ENCODE data around the gene MORN3.

DNA sequence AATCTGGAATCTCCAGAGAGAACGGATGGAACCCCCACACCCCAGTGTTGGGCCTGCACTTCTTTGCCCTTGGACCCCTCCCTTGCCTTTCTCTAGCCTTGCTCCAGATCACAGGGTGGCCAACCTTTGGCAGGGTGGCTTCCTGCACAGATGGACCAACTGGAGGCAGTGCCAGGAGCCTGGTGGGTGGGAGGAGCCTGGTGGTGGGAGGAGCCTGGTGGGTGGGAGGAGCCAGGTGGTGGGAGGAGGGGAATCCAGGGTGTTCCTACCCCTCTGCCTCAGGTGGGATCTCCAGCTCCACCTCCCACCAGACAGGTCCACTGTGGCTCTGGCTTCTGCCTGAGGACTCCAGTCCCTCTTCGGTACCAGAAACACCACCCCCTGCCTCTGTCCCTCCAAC lies 58.1 kb downstream of the MORN3 start:
- TF ChIP-seq, protein P1, sequence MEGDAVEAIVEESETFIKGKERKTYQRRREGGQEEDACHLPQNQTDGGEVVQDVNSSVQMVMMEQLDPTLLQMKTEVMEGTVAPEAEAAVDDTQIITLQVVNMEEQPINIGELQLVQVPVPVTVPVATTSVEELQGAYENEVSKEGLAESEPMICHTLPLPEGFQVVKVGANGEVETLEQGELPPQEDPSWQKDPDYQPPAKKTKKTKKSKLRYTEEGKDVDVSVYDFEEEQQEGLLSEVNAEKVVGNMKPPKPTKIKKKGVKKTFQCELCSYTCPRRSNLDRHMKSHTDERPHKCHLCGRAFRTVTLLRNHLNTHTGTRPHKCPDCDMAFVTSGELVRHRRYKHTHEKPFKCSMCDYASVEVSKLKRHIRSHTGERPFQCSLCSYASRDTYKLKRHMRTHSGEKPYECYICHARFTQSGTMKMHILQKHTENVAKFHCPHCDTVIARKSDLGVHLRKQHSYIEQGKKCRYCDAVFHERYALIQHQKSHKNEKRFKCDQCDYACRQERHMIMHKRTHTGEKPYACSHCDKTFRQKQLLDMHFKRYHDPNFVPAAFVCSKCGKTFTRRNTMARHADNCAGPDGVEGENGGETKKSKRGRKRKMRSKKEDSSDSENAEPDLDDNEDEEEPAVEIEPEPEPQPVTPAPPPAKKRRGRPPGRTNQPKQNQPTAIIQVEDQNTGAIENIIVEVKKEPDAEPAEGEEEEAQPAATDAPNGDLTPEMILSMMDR (IDR thresholded peaks at IDR 0.05) = no peak
- no peak for TF ChIP-seq POLR2A (IDR thresholded peaks at IDR 0.05)

Data from adrenal gland (tissue), 5 donors.